GM12878 (cell line): Measurements from ENCODE around the gene MGA. TPM values are rescaled to one million over a fixed set of nuclear protein-coding genes. Genes with fewer than 3 reads are reported as not detected.

Experiments used
- ATAC-seq: fragments of 200-7000 bp; cut with Tn5 transposase; 3 replicates; pipeline ENCODE4 v1.9.1; 2020; ENCODE audit warnings: mild to moderate bottlenecking, moderate library complexity
- BruUV-seq: library from RNA; stranded (reverse); fragments of 400-500 nt; replicated peaks from 2 replicates; lab custom pipeline; 2021; lab: Mats Ljungman, UMichigan
- CTCF ChIA-PET: fragments of 300-600 bp; sonication (Branson Sonifier 250); formaldehyde crosslinking; extraction: SDS; loops from one replicate; lab custom pipeline; 2021; ENCODE audit warnings: inconsistent platforms; lab: Yijun Ruan, JAX
- POLR2A ChIA-PET: fragments of 350-600 bp; formaldehyde crosslinking; extraction: SDS; loops from one replicate; lab custom pipeline; 2021; ENCODE audit warnings: inconsistent platforms; lab: Charles Lee
- RAD21 ChIA-PET: fragments of 300-600 bp; sonication (Branson Sonifier 250); formaldehyde crosslinking; loops from one replicate; lab custom pipeline; 2023; ENCODE audit warnings: antibody characterized with exemption; ENCODE audit not compliant: unreplicated experiment; lab: Charles Lee
- SMC1A ChIA-PET: fragments of 300-600 bp; sonication (Branson Sonifier 250); formaldehyde crosslinking; loops from one replicate; lab custom pipeline; 2023; ENCODE audit not compliant: unreplicated experiment, uncharacterized antibody; lab: Charles Lee
- DNase-seq: peaks from one replicate; pipeline ENCODE4 v3.0.0-alpha.2; 2011; ENCODE audit warnings: low read depth, low spot score
- FAIRE-seq: peaks from 3 replicates; lab custom pipeline; 2011; peaks lifted over from hg19 to GRCh38; lab: Jason Lieb, UNC
- H2AFZ ChIP-seq: 2 replicates; pipeline ENCODE4 v1.6.0; 2011; ENCODE audit warnings: low read depth, low read length, control low read depth; ENCODE audit not compliant: control insufficient read depth
- H3K27ac ChIP-seq: 2 replicates; pipeline ENCODE4 v1.5.1; 2011; ENCODE audit warnings: control low read depth; ENCODE audit not compliant: control insufficient read depth, insufficient read depth
- H3K27me3 ChIP-seq, 2 experiments: replicated peaks in 1 of 2; 2 replicates each; pipeline versions ENCODE4 v1.6.0 to v1.6.1; 2011; ENCODE audit warnings: low read length in 1 of 2; ENCODE audit not compliant: control insufficient read depth in 2 of 2, insufficient read depth in 2 of 2
- H3K36me3 ChIP-seq, 2 experiments: 2 replicates each; pipeline ENCODE4 v1.5.1; 2011; ENCODE audit warnings: low read length in 1 of 2; ENCODE audit not compliant: control insufficient read depth in 2 of 2, insufficient read depth in 2 of 2
- H3K4me1 ChIP-seq: 2 replicates; pipeline ENCODE4 v1.6.1; 2011; ENCODE audit warnings: mild to moderate bottlenecking, low read length, moderate library complexity, mixed read lengths; ENCODE audit not compliant: control insufficient read depth, insufficient read depth
- H3K4me2 ChIP-seq: 2 replicates; pipeline ENCODE4 v1.6.0; 2011; ENCODE audit warnings: control low read depth; ENCODE audit not compliant: control insufficient read depth, insufficient read depth
- H3K4me3 ChIP-seq: fragments of 200-600 bp; sonication (generic); 2 replicates; pipeline ENCODE4 v1.5.1; 2016
- H3K79me2 ChIP-seq: 2 replicates; pipeline ENCODE4 v1.6.0; 2011; ENCODE audit warnings: low read length; ENCODE audit not compliant: control insufficient read depth, insufficient read depth
- H3K9ac ChIP-seq: 2 replicates; pipeline ENCODE4 v1.8.0; 2011; ENCODE audit warnings: low read length, control low read depth, mixed read lengths; ENCODE audit not compliant: control insufficient read depth, insufficient read depth
- H3K9me3 ChIP-seq: replicated peaks from 3 replicates; pipeline ENCODE4 v1.5.1; 2011; ENCODE audit warnings: mild to moderate bottlenecking, low read length; ENCODE audit not compliant: control insufficient read depth, insufficient read depth
- H4K20me1 ChIP-seq: 2 replicates; pipeline ENCODE4 v1.6.0; 2011; ENCODE audit not compliant: control insufficient read depth, insufficient read depth
- BHLHE40 ChIP-seq, 2 experiments: fragments of 450-650 bp in 1 of 2; IDR thresholded peaks; 2 replicates each; pipeline ENCODE4 v1.6.1; 2011 to 2017; ENCODE audit warnings: low read depth in 2 of 2, borderline replicate concordance in 1 of 2, improper control_type of control experiment in 1 of 2, low read length in 1 of 2, mild to moderate bottlenecking in 1 of 2
- CBX5 ChIP-seq: sonication (generic); IDR thresholded peaks from 2 replicates; pipeline ENCODE4 v1.6.1; 2016; ENCODE audit warnings: low read depth, moderate library complexity, mild to moderate bottlenecking, inconsistent platforms
- FOXM1 ChIP-seq: IDR thresholded peaks from 2 replicates; pipeline ENCODE4 v1.6.1; 2012; ENCODE audit warnings: low read depth, mild to moderate bottlenecking, inconsistent platforms, low read length, moderate library complexity
- MTA2 ChIP-seq: fragments of 450-650 bp; IDR thresholded peaks from 2 replicates; pipeline ENCODE4 v1.6.1; 2016; ENCODE audit warnings: low read depth, mild to moderate bottlenecking, moderate library complexity
- NR2C1 ChIP-seq: fragments of 450-650 bp; IDR thresholded peaks from 2 replicates; pipeline ENCODE4 v1.6.1; 2017; ENCODE audit warnings: antibody characterized with exemption, mild to moderate bottlenecking, moderate library complexity
- SIX5 ChIP-seq: IDR thresholded peaks from 2 replicates; pipeline ENCODE4 v1.6.1; 2011; ENCODE audit warnings: mild to moderate bottlenecking, low read depth, low read length, moderate library complexity; ENCODE audit not compliant: severe bottlenecking
- SPI1 ChIP-seq: IDR thresholded peaks from 2 replicates; pipeline ENCODE4 v1.6.1; 2011; ENCODE audit warnings: low read depth, mild to moderate bottlenecking, low read length, moderate library complexity, borderline replicate concordance; ENCODE audit not compliant: insufficient read depth
- SREBF1 ChIP-seq: IDR thresholded peaks from 2 replicates; pipeline ENCODE4 v1.6.1; 2012; ENCODE audit warnings: mild to moderate bottlenecking, low read length
- ZBED1 ChIP-seq: IDR thresholded peaks from 2 replicates; pipeline ENCODE4 v1.6.1; 2016; ENCODE audit warnings: borderline replicate concordance
- WGBS: methylation state at CpG from one replicate; pipeline ENCODE4 v1.1.6; 2016; ENCODE audit warnings: low lambda C conversion rate; ENCODE audit not compliant: insufficient replicate concordance, insufficient coverage; ENCODE audit errors: missing lambda C conversion rate; 5-methylcytosine and 5-hydroxymethylcytosine counted together
- in situ Hi-C: fragments of 300-500 bp; cut with MboI; formaldehyde crosslinking; loops from 9 replicates; pipeline ENCODE4 v1.14.3; 2018; ENCODE audit warnings: mixed read lengths
- intact Hi-C: fragments of 100-400 bp; cut with micrococcal nuclease; formaldehyde crosslinking; loops from one replicate; pipeline ENCODE4 v1.14.2; 2022; ENCODE audit not compliant: unreplicated experiment
- polyA plus RNA-seq, 11 experiments: library from polyadenylated mRNA; depleted of rRNA in 4 of 11; unstranded in 6 of 11; stranded (reverse) in 5 of 11; fragments of >200 nt; fragmentation: Nextera tagmentation in 4 of 11; fragmentation: Illumina TruSeq in 1 of 11; extraction: Ambion mirVana in 4 of 11; extraction: Trizol in 1 of 11; gene quantifications; 1 replicate in 1 of 11; 2 replicates in 10 of 11; pipeline versions ENCODE4 v1.2.1 to v1.2.3, GENCODE V29; 2011 to 2016; ENCODE audit warnings: inconsistent platforms in 2 of 11, missing spikeins in 2 of 11, low read depth in 1 of 11
- total RNA-seq, 4 experiments: library from RNA; depleted of rRNA in 3 of 4; stranded (reverse); fragments of >200 nt in 3 of 4; fragmentation: Illumina TruSeq in 1 of 4; extraction: Trizol in 1 of 4; gene quantifications; 2 replicates each; pipeline versions ENCODE4 v1.2.1 to v1.2.3, GENCODE V29; 2013 to 2021

MGA gene
- total and polyA plus RNA-seq, 10 of the 15 experiments (the other 5 are each of a cell fraction or from before 2014, with no cell fraction given): 2.6 to 29.6 (median 17.0) TPM

GRCh38 chr15:41788262-41788661, 128.1 kb downstream of the MGA start:
- ChIA-PET POLR2A (interaction anchor here (2.0 to 12.8 kb wide), 2 partner anchors 9 to 10 kb away, joined by 11 to 170 read pairs; partner anchors contain the start of gene MAPKBP1), SMC1A (interaction anchor here (2.3 to 12.8 kb wide), 2 partner anchors 11 kb away, joined by 6 to 189 read pairs; partner anchors contain the start of gene MAPKBP1), CTCF (interaction anchor here (12.6 kb wide), 1 partner anchor 13 kb away, joined by 179 read pairs; the partner anchor contains the start of gene MAPKBP1), RAD21 (interaction anchor here (1.0 to 12.8 kb wide), 2 partner anchors 11 to 12 kb away, joined by 4 to 169 read pairs; partner anchors contain the start of gene MAPKBP1)
- intact Hi-C loops (no loop called here), in situ Hi-C loops (no loop called here)
- Histone ChIP-seq H3K79me2 (peaks cover 30% of the 10 kb centered on the region), H2AFZ (no peak overlapping the region), H3K27me3 (no peaks in the 10 kb centered on the region), H3K9me3 (no peaks in the 10 kb centered on the region; the same call in 2 of the 3 replicates), H3K9ac (no peak overlapping the region), H3K4me1 (peaks cover 29% of the 10 kb centered on the region), H3K4me2 (no peak overlapping the region), H4K20me1 (no peaks in the 10 kb centered on the region), H3K27ac (no peak overlapping the region; the same call in 1 of the 2 replicates), H3K4me3 (no peak overlapping the region), H3K36me3 (no peaks in the 10 kb centered on the region; a peak in 1 of 4 replicates)
- TF ChIP-seq SREBF1 (no peak), SPI1 (no peak), FOXM1 (no peak), SIX5 (no peak)
- no TSS peak for BruUV-seq
- 38% methylated on average over 3 of the region's 3 CpGs for WGBS
- DNase-seq (no peak), FAIRE-seq (no peak), ATAC-seq (no peak)

GRCh38 chr15:41789236-41789635, 129.0 kb downstream of the MGA start:
- H3K4me2 ChIP-seq: no peak overlapping the region; the same call in 1 of the 2 replicates
- no peak overlapping the region for H3K27ac ChIP-seq
- no peak overlapping the region for H3K4me3 ChIP-seq
- H3K79me2 ChIP-seq: peaks cover 23% of the 10 kb centered on the region
- BruUV-seq: no TSS peak
- ChIA-PET POLR2A (interaction anchor here (1.6 to 12.8 kb wide), 3 partner anchors 8 to 11 kb away, joined by 6 to 170 read pairs (median 11); partner anchors contain the start of gene MAPKBP1), RAD21 (interaction anchor here (0.7 to 12.8 kb wide), 3 partner anchors 10 to 179 kb away, joined by 3 to 169 read pairs (median 4); partner anchors contain the start of gene MAPKBP1), SMC1A (interaction anchor here (0.6 to 12.8 kb wide), 6 partner anchors 10 to 180 kb away, joined by 3 to 189 read pairs (median 4); partner anchors contain the start of gene MAPKBP1), CTCF (interaction anchor here (0.9 to 12.6 kb wide), 3 partner anchors 9 to 22 kb away, joined by 3 to 179 read pairs (median 6); partner anchors contain the start of gene MAPKBP1)
- H4K20me1 ChIP-seq: no peaks in the 10 kb centered on the region
- FAIRE-seq (no peak), DNase-seq (no peak), ATAC-seq (no peak)
- no peaks in the 10 kb centered on the region for H3K27me3 ChIP-seq
- H3K9ac ChIP-seq: no peak overlapping the region
- no peaks in the 10 kb centered on the region for H3K9me3 ChIP-seq
- in situ Hi-C loops (no loop called here), intact Hi-C loops (no loop called here)
- H3K4me1 ChIP-seq: peaks cover 29% of the 10 kb centered on the region
- WGBS: 67% methylated on average over 4 of the region's 4 CpGs
- no peak for TF ChIP-seq CBX5
- TF ChIP-seq ZBED1: no peak
- TF ChIP-seq MTA2: no peak
- 0 out of 4 replicates have a peak, but pooled peaks of 1 of the 2 experiments have one; percentile 17 for TF ChIP-seq BHLHE40 (IDR thresholded peaks at IDR 0.05; ENCODE audit: borderline replicate concordance in 1 of 2, low read depth in 2 of 2, low read length in 1 of 2)
- TF ChIP-seq NR2C1: no peak
- H3K36me3 ChIP-seq: no peaks in the 10 kb centered on the region; a peak in 1 of 4 replicates
- H2AFZ ChIP-seq: no peak overlapping the region
